ENCODE results near the gene MIS18A. TPM values are rescaled to one million over a fixed set of nuclear protein-coding genes. Genes with fewer than 3 reads are reported as not detected.

MIS18A gene
- total RNA-seq, 1 donor from 2014 or later = 7.0 TPM

DNA sequence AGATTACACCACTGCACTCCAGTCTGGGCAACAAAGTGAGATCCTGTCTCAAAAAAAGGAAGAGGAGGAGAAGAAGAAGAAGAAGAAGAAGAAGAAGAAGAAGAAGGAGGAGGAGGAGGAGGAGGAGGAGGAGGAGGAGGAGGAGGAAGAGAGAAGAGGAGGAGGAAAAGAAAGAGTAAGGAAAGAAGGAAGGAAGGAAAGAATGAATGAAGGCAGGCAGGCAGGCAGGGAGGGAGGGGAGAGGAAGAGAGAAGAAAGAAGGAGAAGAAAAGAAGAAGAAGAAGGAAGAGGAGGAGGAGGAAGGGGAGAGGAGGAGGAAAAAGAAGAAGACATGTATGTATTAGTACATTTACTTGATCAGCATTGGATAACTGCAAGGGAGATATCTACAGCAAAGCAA is 26.7 kb downstream of the MIS18A start:
- no peak for DNase-seq

DNA sequence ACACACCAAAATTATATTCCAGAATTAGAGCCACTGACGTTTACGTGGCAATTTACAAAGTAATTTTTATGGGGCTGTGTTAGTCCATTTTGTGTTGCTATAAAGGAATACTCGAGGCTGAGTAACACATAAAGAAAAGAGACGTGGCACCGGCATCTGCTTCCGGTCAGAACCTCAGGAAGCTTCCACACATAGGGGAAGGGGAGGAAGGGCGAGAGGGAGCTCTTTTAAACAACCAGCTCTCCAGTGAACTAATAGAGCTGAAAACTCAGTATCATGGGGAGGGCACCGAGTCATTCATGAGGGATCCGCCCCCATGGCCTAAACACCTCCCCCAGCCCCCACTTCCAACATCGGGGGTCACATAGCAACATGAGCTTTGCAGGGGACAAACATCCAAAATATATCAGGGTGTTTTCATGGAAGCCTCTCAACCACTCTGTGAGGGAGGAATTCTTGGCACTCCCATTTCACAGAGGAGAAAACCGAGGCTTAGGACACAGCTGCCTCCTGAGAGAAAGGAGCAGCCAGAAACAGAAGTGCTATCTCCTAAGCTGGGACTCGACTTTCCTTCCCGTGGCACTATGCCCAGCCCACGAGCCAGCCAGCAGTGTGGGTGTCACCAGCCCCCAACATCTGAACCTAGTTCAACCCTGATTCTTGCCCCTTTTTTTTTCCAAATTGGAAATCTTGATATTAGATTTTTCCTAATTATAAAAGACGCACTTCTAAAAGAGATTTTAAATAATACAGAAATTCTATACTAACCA is 29.2 kb downstream of the MIS18A start:
- DNase-seq = no peak

DNA sequence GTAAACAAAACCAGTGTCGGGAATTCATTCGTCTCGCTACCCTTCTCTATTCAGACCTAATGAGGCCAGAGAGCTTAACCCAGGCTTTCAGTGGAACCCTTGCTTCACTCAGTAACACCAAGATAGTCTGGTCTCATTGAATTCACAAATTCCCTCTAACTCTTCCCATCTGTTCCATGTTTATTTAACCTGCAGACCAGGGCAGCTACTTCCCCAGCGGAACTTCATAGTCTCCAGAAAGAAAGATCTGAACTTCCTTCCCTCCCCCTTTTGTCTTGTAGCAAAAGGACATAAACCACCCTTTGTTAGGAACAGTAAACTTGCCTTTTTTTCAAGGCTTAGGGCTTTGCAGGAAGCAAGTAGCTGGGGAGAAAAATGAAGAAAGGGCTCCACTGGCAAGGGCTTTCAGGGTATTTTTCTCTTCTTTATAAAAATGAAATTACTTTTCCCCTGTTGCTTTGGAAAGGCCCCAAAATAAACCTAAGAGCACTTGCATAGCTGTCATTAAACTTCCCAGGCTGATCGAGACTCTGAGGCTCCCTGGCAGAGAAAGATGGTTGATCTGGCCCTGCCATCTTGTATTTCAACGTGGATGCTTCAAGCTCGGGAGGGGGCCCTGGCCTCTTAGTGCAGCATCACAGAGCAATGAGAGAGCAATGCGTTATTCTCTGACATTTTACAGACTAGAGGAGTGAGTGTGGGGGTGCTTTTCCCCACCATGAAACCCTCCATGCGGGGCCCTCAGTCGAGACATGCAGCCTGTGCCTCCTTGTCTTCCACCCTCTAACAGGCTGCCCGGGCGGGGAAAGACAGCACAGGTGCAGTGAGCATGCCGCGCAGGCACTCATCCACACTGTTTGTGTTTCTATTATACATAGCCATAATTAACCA is 30.0 kb downstream of the MIS18A start:
- no peak for DNase-seq

DNA sequence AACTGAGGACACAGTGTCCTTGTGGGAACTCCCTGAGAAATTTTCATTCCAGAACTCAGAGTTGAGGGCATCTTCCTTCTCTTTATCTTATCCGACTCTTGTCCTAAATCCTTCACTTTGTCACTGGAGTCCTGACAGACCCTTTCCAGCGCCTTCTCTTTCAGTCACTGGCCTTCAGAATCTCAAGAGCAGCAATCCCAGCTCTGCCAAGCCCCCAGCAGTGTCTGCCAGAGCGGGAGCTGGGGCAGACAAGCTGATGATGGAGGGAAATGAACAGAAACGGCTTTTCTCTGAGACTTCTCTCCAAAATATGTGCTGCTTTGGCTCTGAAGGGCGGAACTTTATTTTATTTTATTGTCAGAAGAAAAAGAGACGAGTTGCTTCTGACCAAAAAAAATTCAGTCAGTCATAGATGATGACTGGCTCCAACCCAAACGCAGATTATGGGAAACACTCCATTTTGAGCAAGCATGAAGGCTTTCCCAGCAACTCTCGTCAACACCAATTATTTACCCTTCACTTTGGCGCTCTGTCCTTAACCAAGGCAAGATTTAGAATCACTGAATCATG is 32.2 kb downstream of the MIS18A start:
- DNase-seq = peak; percentile 63

DNA sequence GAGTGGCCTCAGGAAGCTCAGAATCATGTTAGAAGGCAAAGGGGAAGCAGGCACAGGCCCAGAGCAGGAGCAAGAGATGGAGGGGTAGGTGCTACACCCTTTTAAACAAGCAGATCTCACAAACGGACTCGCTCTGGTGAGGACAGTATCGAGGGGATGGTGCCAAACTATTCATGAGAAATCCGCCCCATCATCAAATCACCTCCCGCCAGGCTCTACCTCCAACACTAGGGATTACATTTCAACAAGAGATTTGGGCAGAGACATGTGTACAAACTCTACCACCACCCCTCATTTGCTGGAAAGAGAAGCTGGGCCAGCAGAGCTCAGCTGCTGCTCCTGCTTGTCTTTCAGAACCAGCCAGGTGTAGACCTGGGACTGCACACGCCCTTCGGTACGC is 32.9 kb downstream of the MIS18A start:
- no peak for DNase-seq

DNA sequence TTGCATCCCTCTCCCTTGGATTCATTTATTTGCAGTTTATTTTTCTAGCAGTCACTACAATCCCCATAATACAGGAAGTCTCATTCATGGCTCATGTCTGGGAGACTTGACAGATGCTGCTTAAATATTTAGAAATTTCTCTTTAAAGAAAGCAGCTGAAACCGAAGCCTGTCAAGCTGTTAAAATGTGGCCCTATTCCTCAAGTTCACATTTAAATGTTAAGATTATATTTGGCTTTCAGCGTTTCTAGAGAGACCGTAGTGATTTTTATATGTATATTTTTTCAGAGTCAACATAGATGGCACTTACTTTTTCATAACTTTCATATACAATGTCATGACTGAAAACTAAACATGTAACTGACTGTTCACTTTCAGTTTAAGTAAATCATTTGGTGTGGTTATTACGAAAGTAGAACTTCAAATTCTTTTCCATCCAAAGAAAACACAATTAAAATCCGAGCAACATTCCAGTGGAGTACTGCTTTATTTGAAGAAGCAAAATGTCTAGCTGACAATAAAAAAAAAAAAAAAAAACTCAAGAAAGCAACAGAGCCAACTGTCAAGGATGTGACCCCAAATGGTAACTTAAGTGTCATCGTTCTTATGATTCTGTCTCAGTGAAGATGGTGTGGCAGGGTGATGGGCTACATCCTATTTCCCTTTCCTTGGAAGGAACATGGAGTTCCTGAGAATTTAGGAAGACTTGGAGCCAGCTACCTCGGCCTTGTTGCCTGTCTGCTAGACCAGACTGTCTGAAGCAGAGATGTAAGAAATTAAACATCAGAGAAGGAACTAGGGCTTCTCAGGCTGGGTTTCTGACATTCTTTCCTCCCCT is 37.8 kb downstream of the MIS18A start:
- DNase-seq = no peak

DNA sequence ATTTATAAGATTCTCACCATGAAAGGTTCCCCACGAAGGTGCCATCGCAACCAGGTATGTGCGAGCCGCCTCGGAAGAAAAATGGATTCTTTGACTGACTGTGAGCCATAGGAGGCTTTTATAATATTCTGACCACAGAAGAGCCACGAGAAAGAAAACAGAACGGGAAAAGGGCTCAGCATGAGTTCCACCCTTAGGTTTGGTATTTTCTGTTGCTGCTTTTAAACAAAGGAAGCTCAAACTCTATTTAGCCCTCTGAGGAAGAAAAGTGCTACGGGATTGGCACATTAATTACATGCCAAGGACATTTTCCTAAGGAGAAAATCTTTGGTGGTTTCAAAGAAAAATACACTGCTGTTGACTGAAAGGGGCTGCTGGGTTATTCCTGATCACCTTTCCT is 39.3 kb downstream of the MIS18A start:
- DNase-seq = no peak

DNA sequence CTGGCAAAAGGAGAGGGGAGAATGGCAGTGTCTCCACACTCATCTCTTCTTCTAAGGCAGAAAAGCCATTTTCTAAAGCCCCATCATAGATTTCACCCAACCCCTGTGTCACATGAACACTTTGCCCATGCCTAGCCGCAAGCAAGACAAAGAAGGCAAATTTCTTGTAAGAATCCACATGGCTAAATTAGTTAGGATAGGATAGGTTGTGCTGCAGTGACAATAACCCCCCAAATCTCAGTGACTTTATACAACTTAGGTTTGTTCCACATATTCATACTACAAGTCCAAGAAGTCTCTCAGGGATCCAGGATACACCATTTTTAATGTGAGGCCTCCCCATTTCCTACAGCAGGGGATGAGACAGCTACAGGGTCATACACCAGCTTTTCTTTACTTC is 40.8 kb downstream of the MIS18A start:
- DNase-seq = no peak

DNA sequence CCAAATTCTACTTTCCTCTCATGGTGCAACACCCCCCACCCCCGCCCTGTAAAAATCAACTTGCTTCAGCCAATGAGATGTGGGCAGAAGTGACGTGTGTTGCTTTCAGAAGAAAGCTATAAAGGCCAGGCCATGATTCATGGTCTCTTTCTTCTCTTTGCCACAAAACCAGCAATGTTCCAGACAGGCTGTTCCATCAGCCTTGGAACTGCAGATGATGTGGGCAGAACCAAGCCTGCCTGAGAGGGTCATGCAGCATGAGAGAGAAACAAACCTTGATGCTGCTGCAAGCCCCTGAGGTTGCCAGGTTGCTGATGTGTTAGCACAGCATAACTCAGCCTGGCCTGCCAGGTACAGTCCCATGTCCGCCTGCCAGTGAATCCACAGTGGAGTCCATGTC is 41.8 kb downstream of the MIS18A start:
- DNase-seq = no peak

DNA sequence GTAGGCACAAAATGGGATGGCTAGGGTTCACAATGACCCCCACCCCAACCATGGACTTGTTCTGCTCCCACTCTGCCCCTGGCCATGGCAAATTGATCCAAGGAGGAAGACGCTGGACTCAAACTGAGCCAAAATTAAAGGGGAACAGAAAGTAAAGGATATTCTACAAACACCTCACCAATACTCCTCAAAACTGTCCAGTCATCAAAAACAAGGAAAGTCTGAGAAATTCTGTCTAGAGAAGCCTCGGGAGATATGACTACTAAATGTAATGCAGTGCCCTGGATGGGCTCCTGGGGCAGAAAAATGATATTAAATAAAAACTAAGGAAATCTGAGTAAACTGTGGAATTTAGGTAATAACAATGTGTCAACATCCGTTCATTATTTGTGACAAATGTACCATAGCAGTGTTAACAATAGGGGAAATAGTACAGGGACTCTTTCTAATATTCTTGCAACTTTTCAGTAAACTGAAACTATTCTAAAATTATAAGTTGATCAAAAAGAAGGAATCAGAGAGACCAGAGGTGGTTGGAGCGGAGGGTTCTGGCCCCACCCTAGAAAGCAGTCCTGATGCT is 45.0 kb downstream of the MIS18A start:
- no peak for DNase-seq

DNA sequence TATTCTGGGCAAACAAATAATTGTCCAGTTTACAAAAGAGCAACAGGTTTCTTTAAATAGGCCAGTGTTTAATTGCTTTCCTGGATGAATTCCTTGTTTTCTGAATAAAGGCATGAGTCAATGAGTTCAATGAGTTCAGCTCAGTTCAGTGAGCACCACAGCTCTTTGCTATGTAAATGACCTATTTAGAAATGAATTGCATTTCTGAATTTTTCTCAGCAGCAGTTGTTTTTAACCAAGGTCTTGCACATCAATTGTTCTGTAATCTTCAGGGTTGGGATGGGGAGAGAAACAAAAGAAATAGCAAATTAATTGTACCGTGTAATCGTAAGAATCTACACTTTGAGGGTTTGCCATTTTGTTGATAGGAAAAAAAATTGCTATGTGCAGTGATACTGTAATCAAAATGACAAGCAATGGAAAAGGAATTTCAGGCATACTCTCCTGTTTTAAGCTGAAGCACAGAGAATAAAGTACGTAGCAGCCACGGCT is 45.7 kb downstream of the MIS18A start:
- no peak for DNase-seq

DNA sequence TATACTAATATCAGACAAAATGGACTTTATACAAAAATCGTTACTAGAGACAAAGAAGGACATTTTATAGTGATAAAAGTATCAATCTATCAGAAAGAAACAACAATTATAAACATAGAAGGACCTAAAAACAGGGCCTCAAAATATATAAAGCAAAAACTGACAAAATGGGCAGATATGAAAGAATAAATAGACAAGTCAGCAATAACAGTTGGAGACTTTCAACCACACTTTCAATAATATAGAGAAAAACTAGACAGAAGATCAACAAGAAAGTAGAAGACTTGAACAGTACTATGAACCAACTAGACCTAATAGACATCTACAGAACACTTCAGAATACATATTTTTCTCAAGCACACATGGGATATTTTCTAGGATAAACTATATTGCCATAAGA is 52.4 kb downstream of the MIS18A start:
- DNase-seq = no peak

Other genes with a start within 250 kb of the MIS18A start
- gene MRAP, start 19.8 kb upstream of the MIS18A start, total RNA-seq = 3.4 TPM
- 17.7 TPM for gene URB1, start 114.0 kb upstream of the MIS18A start, total RNA-seq
- 5.3 TPM for gene EVA1C, start 133.7 kb upstream of the MIS18A start, total RNA-seq